Esophagus muscularis mucosa (tissue), 4 donors: Measurements from ENCODE around the gene CEACAM20.

Experiments used
- CTCF ChIP-seq, 3 experiments: fragments of 200-600 bp in 2 of 3; fragments of 450-650 bp in 1 of 3; sonication (generic) in 2 of 3; IDR thresholded peaks; one replicate each; pipeline ENCODE4 v1.5.1; 2017 to 2019; ENCODE audit warnings: antibody characterized with exemption in 3 of 3, mild to moderate bottlenecking in 2 of 3, moderate library complexity in 1 of 3
- EP300 ChIP-seq: sonication (generic); formaldehyde crosslinking; IDR thresholded peaks from one replicate; pipeline ENCODE4 v1.6.1; 2017; ENCODE audit warnings: antibody characterized with exemption
- POLR2AphosphoS5 ChIP-seq, 2 donors: sonication (generic); formaldehyde crosslinking; IDR thresholded peaks; one replicate each; pipeline ENCODE4 v1.6.1; 2017; ENCODE audit warnings: antibody characterized with exemption in 2 of 2

GRCh38 chr19:44572581-44572900, 43.1 kb upstream of the CEACAM20 start:
- TF ChIP-seq CTCF (IDR thresholded peaks at IDR 0.05) (no peak), POLR2AphosphoS5 (IDR thresholded peaks at IDR 0.05) (no peak), EP300 (no peak)
